Epithelial cell of proximal tubule (primary cell): ENCODE results near the gene FHOD1. TPM values are rescaled to one million over a fixed set of nuclear protein-coding genes. Genes with fewer than 3 reads are reported as not detected.
A peak's percentile ranks its signal among the peaks of the same experiment; 100 is the strongest.

Experiments used
- DNase-seq: peaks from one replicate; pipeline ENCODE4 v3.0.0-alpha.2; 2011; ENCODE audit warnings: low read depth
- H3K4me3 ChIP-seq: 2 replicates; pipeline ENCODE4 v1.5.1; 2011; ENCODE audit warnings: low read depth, mild to moderate bottlenecking, low read length
- CTCF ChIP-seq: conservative IDR thresholded peaks from 2 replicates; pipeline ENCODE4 v1.5.1; 2012; ENCODE audit warnings: low read depth, mild to moderate bottlenecking, low read length
- total RNA-seq: library from RNA; depleted of rRNA; stranded (reverse); fragments of >200 nt; gene quantifications from 2 replicates; pipeline ENCODE4 v1.2.3, GENCODE V29; 2015

Gene FHOD1
- total RNA-seq, 1 donor from 2014 or later, result 20.1 TPM

DNA sequence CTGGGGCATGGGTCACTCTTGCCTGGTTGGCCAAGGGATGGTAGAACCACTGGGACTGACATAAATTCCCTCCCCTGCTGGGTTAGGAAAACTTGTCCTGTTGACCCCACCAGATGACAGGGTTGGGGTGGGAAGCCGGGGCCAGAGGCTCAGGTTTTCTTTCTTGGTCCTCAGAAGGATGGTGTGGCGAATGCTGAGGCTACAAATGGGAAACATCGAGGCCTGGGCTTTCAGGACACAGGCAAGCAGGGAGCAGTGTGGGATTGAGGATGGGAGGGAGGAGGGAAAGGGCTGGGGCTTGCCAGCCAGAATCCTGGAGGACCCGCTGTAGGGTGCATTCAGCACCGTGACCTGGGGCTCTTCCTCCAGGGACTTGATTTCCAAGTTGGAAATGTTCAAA, 17.6 kb upstream of the FHOD1 start:
- no peak overlapping the region for H3K4me3 ChIP-seq
- TF ChIP-seq CTCF, result no peak
- no peak for DNase-seq

DNA sequence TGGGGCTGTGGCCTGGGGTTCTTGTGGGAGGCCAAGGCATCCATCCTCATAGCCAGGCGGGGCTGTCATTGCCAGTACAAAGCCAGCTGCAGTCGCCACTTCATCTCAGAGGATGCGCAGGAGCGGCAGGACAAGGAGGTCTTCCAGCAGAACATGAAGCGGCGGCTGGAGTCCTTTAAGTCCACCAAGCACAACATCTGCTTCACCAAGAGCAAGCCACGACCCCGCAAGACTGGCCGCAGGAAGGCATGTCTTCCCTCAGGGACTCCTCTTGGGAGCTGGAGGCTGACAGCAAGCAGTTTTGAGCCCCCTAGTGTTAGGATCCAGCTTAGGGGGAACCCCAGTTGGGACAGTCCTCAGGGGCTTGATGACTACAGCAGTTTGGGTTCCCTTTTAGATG, 17.0 kb upstream of the FHOD1 start:
- DNase-seq, result no peak
- no peak overlapping the region for H3K4me3 ChIP-seq
- TF ChIP-seq CTCF, result no peak

DNA sequence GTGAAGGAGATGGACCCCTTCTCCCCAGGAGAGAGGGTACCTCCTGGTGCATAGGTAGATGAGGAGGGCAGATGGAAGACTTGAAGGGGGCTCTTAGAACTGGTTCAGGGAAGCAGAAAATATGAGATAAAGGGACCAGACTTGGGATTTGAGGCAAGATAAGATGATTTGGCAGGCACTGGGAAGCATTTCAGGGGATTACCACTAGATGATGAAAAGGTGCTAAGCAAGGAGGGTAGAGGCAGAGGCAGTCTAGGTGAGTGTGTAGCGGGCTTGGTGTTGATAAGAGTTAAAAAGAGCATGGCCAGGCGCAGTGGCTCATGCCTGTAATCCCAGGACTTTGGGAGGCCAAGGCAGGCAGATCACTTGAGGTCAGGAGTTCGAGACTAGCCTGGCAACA, 15.9 kb upstream of the FHOD1 start:
- H3K4me3 ChIP-seq, result no peak overlapping the region
- DNase-seq, result no peak
- no peak for TF ChIP-seq CTCF

DNA sequence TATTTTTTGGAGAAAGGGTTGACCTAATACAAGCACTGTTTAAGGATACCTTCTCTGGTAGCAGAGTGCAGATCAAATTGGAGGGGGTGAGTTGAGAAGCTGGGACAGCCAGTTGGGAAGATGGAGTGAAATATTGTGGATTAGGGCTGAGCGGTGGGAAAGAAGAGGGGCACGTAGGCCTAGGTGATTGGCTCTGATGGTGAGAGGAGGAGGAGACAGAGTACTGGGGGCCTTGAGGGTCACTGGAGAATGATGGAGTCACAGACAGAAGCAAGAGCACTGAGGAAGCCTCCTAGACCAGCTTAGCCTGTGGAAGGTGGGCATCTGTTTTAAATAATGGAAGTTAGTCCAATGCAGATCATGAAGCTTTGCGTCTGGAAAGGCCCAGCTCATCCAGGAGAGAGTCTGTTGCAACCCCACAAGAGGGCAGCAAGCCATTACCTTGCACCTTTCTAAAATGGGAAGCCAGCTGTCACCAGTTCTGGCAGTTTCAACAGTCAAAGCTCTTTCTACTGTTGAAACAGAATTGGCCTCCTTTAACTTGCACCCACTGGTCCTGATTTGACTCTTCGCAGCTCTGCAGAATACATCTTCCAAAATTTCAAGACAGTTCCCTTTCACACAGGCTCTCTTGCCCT, 13.3 kb upstream of the FHOD1 start:
- no peak overlapping the region for H3K4me3 ChIP-seq
- TF ChIP-seq CTCF, result peak; percentile 88
- no peak for DNase-seq

DNA sequence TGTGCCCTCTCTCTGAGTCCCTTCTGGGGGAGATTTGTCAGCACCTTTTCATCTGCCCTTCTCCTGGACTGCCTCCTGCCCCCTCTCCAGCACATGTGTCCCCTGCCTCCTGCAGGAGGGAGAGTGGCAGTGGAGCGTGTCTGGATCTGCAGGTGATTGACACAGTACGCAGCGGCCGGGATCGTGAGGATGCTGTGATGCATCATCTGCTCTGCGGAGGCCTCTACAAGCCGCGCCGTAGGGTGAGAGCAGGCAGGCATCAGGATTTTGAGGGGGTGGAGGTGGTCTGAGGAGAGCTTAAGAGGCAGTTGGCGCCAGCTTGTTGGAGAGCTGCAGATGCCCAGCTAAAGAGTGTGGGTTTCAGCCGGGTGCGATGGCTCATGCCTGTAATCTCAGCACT, 12.4 kb upstream of the FHOD1 start:
- DNase-seq, result no peak
- TF ChIP-seq CTCF, result no peak
- H3K4me3 ChIP-seq, result no peak overlapping the region

DNA sequence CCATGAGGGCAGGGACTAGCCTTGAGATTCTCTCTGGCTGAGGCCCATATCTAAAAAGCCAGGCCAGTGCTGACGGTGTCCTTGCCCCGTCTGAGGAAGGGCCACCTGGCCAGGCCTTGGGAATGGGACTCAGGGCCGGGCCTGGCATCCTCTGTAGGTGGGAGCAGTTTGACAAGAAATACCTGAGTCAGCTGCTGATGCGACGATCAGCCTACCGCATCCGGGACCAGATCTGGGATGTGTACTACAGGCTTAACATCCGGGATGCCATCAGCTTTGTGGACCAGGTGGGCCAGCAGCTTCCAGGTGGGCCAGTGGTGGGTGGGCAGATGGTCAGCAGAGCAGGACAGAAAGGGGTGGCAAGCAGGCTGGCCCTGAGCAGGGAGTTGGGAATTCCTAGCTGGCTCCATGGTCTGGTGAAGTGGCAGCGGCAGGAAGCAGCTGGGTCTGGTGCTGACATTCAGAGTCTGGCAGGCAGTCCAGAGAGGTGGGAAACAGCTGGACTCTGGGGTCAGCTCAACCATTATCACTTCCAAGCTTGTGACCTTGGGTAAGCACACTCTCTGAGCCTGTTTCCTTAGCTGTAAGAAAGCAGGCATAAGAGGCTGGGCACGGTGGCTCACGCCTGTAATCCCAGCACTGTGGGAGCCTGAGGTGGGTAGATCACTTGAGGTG, 11.0 kb upstream of the FHOD1 start:
- DNase-seq, result no peak
- TF ChIP-seq CTCF, result no peak
- H3K4me3 ChIP-seq, result no peak overlapping the region
